ENCODE results near the gene PTPN6. TPM values are rescaled to one million over a fixed set of nuclear protein-coding genes. Genes with fewer than 3 reads are reported as not detected.

PTPN6 gene
- total and polyA plus RNA-seq, 12 donors = 2.9 to 32.5 (median 5.8) TPM

DNA sequence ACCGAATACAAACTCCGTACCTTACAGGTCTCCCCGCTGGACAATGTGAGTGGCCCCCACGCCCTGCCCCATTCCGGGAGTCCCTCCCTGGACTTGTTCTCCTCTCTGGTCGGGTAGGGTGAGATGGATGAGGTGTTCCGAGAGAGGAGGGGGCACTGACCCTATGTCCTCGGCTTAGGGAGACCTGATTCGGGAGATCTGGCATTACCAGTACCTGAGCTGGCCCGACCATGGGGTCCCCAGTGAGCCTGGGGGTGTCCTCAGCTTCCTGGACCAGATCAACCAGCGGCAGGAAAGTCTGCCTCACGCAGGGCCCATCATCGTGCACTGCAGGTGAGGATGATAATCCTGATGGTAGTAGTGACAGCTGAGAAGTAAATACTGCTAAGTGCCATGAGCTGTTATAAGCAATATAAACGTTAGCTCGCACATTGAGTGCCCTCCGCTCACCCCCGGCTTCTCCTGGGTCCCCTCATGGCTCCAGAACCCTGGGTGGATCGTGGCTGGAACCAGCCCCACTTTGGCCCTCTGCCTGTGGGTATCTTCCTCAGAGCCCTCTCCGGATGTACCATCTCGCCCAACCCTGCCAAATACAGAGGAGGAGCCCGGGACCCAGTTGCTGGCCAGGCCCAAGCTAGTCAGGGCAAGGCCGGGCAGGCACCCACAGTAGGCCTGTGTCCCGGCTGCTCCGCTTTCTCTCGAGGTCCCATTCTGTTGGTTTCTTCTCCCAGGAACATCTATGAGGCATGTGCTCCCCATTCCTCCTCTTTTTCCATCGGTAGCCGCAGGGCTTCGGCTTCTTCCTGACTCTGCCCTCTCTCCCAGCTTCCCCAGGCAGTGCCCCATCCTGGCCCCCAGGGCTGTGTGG is 6.8 kb downstream of the PTPN6 start:
- Histone ChIP-seq H3K27me3 (no peaks in the 10 kb centered on the region), H3K36me3 (peaks cover 0 to 71% (median 0%) of the 10 kb centered on the region in 9 donors), H3K9me3 (no peaks in the 10 kb centered on the region), H3K27ac (peak overlapping the region in 8 of 10 donors; percentile 56 to 98 (median 88)), H3K4me3 (peak overlapping the region in 2 of 10 donors; percentile 28 to 43), H3K4me1 (peaks cover 16 to 100% (median 62%) of the 10 kb centered on the region in 9 donors)
- DNase-seq = no peak
- TF ChIP-seq, protein P1, sequence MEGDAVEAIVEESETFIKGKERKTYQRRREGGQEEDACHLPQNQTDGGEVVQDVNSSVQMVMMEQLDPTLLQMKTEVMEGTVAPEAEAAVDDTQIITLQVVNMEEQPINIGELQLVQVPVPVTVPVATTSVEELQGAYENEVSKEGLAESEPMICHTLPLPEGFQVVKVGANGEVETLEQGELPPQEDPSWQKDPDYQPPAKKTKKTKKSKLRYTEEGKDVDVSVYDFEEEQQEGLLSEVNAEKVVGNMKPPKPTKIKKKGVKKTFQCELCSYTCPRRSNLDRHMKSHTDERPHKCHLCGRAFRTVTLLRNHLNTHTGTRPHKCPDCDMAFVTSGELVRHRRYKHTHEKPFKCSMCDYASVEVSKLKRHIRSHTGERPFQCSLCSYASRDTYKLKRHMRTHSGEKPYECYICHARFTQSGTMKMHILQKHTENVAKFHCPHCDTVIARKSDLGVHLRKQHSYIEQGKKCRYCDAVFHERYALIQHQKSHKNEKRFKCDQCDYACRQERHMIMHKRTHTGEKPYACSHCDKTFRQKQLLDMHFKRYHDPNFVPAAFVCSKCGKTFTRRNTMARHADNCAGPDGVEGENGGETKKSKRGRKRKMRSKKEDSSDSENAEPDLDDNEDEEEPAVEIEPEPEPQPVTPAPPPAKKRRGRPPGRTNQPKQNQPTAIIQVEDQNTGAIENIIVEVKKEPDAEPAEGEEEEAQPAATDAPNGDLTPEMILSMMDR (IDR thresholded peaks at IDR 0.05) = no peak
- no peak for ATAC-seq
- intact Hi-C loops (cut with DNase I) = loop anchor here in 1 of 10 donors (10.0 kb wide), 1 partner anchor 157 kb away; no protein-coding TSS in a partner anchor
- 90 to 91% methylated on average over 28 of the region's 28 CpGs for WGBS, 2 donors

DNA sequence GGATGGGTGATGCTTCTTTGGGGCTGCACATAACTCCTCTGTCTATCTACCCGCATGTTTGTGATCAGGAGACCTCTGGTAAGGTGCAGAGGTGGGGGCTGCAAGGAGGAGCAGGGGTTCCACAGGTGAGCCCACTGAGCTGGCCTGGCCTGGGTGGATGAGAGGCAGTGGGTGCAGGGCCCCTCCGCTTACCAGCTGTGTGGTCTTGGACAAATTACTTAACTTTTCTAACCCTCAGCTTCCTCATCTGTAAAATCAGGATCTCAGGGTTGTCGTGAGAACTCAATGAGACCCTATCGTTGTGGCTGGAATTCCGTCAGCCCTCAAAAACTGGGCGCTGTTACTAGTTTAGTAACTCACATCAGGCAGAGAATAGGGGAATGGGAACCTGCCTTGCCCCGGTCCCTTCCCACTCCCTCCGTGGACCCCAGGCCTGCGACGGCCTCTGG is 7.5 kb downstream of the PTPN6 start:
- 58 to 63% methylated on average over 10 of the region's 10 CpGs for WGBS, 2 donors

DNA sequence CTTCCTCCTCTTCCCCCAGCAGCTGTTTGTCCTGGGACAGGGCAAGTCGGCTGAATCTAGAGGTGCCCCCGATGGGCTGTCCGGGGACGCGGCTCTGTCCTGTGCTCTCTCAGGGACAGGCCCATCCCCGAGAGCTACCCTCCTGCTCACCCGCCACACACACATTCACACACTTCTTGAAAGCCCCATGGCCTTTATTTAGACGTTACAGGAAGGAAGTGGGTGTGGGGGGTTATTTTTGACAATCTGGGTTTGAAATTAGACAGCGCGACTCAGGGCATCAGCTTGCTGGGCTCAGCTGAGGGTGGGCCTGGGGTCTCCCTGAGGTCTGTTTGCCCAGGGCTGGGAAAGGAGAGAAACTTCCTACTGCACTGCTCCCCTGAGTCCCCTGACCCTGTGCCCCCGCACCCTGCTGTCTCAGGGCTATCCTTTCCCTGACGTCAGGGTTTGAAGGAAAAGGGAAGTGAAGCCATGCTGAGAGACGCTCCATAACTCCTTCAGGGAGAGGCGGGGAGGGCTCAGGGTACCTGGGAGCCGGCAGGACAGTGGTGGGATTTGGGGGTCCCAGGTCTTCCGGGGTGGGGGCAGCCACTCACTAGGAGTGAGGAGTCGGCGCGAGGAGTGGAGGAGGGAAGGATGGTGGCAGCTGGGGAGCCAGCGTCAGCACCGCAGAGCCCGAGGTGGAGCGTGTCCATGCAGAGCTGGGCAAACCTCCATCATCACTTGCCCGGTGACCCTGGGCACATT is 8.1 kb downstream of the PTPN6 start:
- TF ChIP-seq, protein P1 (IDR thresholded peaks at IDR 0.05) = no peak
- DNase-seq (peak in 1 of 2 donors; percentile 65), ATAC-seq (peak; percentile 10 to 63 (median 50))
- Histone ChIP-seq H3K4me3 (peak overlapping the region in 6 of 10 donors; percentile 5 to 43 (median 27)), H3K27me3 (no peaks in the 10 kb centered on the region), H3K9me3 (no peaks in the 10 kb centered on the region), H3K4me1 (peaks cover 14 to 87% (median 52%) of the 10 kb centered on the region in 9 donors), H3K27ac (peak overlapping the region; percentile 31 to 98 (median 86)), H3K36me3 (peaks cover 0 to 67% (median 0%) of the 10 kb centered on the region in 9 donors)
- WGBS, 2 donors = 50 to 62% methylated on average over 24 of the region's 24 CpGs
- intact Hi-C loops (cut with DNase I) = loop anchor here in 1 of 10 donors (10.0 kb wide), 1 partner anchor 156 kb away; no protein-coding TSS in a partner anchor

More for the DNA sequence above, 7.5 kb downstream of the PTPN6 start:
- H3K27me3 ChIP-seq = no peaks in the 10 kb centered on the region
- H3K36me3 ChIP-seq = peaks cover 0 to 67% (median 0%) of the 10 kb centered on the region in 9 donors
- DNase-seq (no peak), ATAC-seq (no peak)
- TF ChIP-seq, protein P1 (IDR thresholded peaks at IDR 0.05) = no peak
- H3K9me3 ChIP-seq = no peaks in the 10 kb centered on the region
- H3K27ac ChIP-seq = peak overlapping the region; percentile 31 to 98 (median 86)
- intact Hi-C loops (cut with DNase I) = loop anchor here in 1 of 10 donors (10.0 kb wide), 1 partner anchor 156 kb away; no protein-coding TSS in a partner anchor
- H3K4me3 ChIP-seq = peak overlapping the region in 6 of 10 donors; percentile 5 to 43 (median 27)
- peaks cover 14 to 93% (median 57%) of the 10 kb centered on the region in 9 donors for H3K4me1 ChIP-seq

Data from heart right ventricle (tissue), 16 donors.